K562 (cell line): ENCODE data around the gene CYP2W1. TPM values are rescaled to one million over a fixed set of nuclear protein-coding genes. Genes with fewer than 3 reads are reported as not detected.

Experiments used
- ATAC-seq: fragments of 200-7000 bp; cut with Tn5 transposase; 3 replicates; pipeline ENCODE4 v1.9.1; 2020; ENCODE audit warnings: moderate library complexity
- BruUV-seq: library from RNA; stranded (reverse); fragments of 400-500 nt; replicated peaks from 2 replicates; lab custom pipeline; 2021; lab: Mats Ljungman, UMichigan
- CTCF ChIA-PET: fragments of 300-600 bp; formaldehyde crosslinking; extraction: SDS; loops from one replicate; lab custom pipeline; 2021; ENCODE audit warnings: low intra/inter-chr PET ratio; lab: Yijun Ruan, JAX
- POLR2A ChIA-PET: fragments of 300-600, 350-650 bp; sonication (Branson Sonifier 250); formaldehyde crosslinking; extraction: SDS; loops from one replicate; lab custom pipeline; 2021; ENCODE audit warnings: antibody characterized with exemption, inconsistent platforms; lab: Yijun Ruan, JAX
- DNase-seq, 4 experiments: peaks; one replicate each; pipeline versions ENCODE4 v3.0.0 to v3.0.0-alpha.2; 2011 to 2018; ENCODE audit warnings: low spot score in 3 of 4, mixed read lengths in 3 of 4; ENCODE audit errors: extremely low read depth in 1 of 4
- FAIRE-seq: peaks from 2 replicates; lab custom pipeline; 2011; peaks lifted over from hg19 to GRCh38; lab: Jason Lieb, UNC
- H2AFZ ChIP-seq: 2 replicates; pipeline ENCODE4 v1.6.0; 2011; ENCODE audit warnings: low read depth, low read length, control low read depth, inconsistent platforms
- H3K27ac ChIP-seq: fragments of 200-600 bp; 3 replicates; pipeline ENCODE4 v1.8.0; 2011; ENCODE audit warnings: low read depth, mild to moderate bottlenecking, control low read depth, inconsistent platforms, low read length, moderate library complexity, mixed read lengths; ENCODE audit errors: extremely low read depth
- H3K27me3 ChIP-seq, 2 experiments: fragments of 300-600 bp in 1 of 2; 2 replicates in 1 of 2; 3 replicates in 1 of 2; pipeline versions ENCODE4 v1.6.0 to v1.8.0; 2011; ENCODE audit warnings: inconsistent platforms in 2 of 2, low read length in 2 of 2, mild to moderate bottlenecking in 1 of 2, mixed read lengths in 1 of 2, moderate library complexity in 1 of 2; ENCODE audit not compliant: control insufficient read depth in 2 of 2, insufficient read depth in 2 of 2
- H3K36me3 ChIP-seq: fragments of 300-600 bp; 3 replicates; pipeline ENCODE4 v1.8.0; 2011; ENCODE audit warnings: mild to moderate bottlenecking, low read length, inconsistent platforms; ENCODE audit not compliant: control insufficient read depth, insufficient read depth
- H3K4me1 ChIP-seq, 2 experiments: fragments of 200-600 bp in 1 of 2; replicated peaks in 1 of 2; 2 replicates in 1 of 2; 3 replicates in 1 of 2; pipeline versions ENCODE4 v1.5.1 to v1.8.0; 2011; ENCODE audit warnings: inconsistent platforms in 2 of 2, low read length in 2 of 2, mild to moderate bottlenecking in 1 of 2, mixed read lengths in 1 of 2, moderate library complexity in 1 of 2; ENCODE audit not compliant: control insufficient read depth in 2 of 2, insufficient read depth in 2 of 2
- H3K4me2 ChIP-seq: 2 replicates; pipeline ENCODE4 v1.6.1; 2011; ENCODE audit warnings: low read length, control low read depth, inconsistent platforms, mixed read lengths; ENCODE audit not compliant: insufficient read depth
- H3K4me3 ChIP-seq: fragments of 200-600 bp; sonication (generic), shearing (Covaris generic); 2 replicates; pipeline ENCODE4 v1.5.1; 2016; ENCODE audit warnings: control low read depth, inconsistent platforms
- H3K79me2 ChIP-seq: fragments of 200-600 bp; 3 replicates; pipeline ENCODE4 v1.8.0; 2011; ENCODE audit warnings: low read length, inconsistent platforms; ENCODE audit not compliant: control insufficient read depth, insufficient read depth
- H3K9ac ChIP-seq, 2 experiments: 2 replicates each; pipeline versions ENCODE4 v1.6.0 to v1.6.1; 2011; ENCODE audit warnings: low read depth in 2 of 2, low read length in 2 of 2, control low read depth in 1 of 2, inconsistent platforms in 1 of 2, mild to moderate bottlenecking in 1 of 2, mixed read lengths in 1 of 2; ENCODE audit not compliant: insufficient read depth in 1 of 2
- H3K9me1 ChIP-seq: one replicate; pipeline ENCODE4 v1.6.0; 2011; ENCODE audit warnings: inconsistent platforms, mild to moderate bottlenecking, low read length, moderate library complexity; ENCODE audit not compliant: control insufficient read depth, insufficient read depth
- H3K9me3 ChIP-seq: replicated peaks from 2 replicates; pipeline ENCODE4 v1.5.1; 2011; ENCODE audit warnings: low read depth, low read length, inconsistent platforms; ENCODE audit not compliant: control insufficient read depth, insufficient read depth
- H4K20me1 ChIP-seq: replicated peaks from 2 replicates; pipeline ENCODE4 v1.6.1; 2011; ENCODE audit warnings: low read length, inconsistent platforms, mixed read lengths; ENCODE audit not compliant: control insufficient read depth, insufficient read depth
- ARID1B ChIP-seq: fragments of 450-650 bp; IDR thresholded peaks from 2 replicates; pipeline ENCODE4 v1.6.1; 2016; ENCODE audit warnings: antibody characterized with exemption, mild to moderate bottlenecking, inconsistent platforms
- ATF7 ChIP-seq: fragments of 450-650 bp; IDR thresholded peaks from 2 replicates; pipeline ENCODE4 v1.7.1; 2014; ENCODE audit warnings: mild to moderate bottlenecking, moderate library complexity
- BHLHE40 ChIP-seq: IDR thresholded peaks from 2 replicates; pipeline ENCODE4 v1.6.1; 2011; ENCODE audit warnings: low read length, improper control_type of control experiment
- CREM ChIP-seq: IDR thresholded peaks from 2 replicates; pipeline ENCODE4 v1.6.1; 2014; ENCODE audit warnings: antibody characterized with exemption, low read depth
- FOSL1 ChIP-seq: fragments of 200-800 bp; sonication (Bioruptor generic); conservative IDR thresholded peaks from 2 replicates; pipeline ENCODE4 v1.6.1; 2016; ENCODE audit warnings: missing genetic modification characterization, missing compliant biosample characterization
- L3MBTL2 ChIP-seq: fragments of 450-650 bp; IDR thresholded peaks from 2 replicates; pipeline ENCODE4 v1.6.1; 2016; ENCODE audit warnings: mild to moderate bottlenecking, moderate library complexity
- MYC ChIP-seq, 2 experiments: fragments of 250-450 bp in 1 of 2; sonication (Bioruptor Pico) in 1 of 2; IDR thresholded peaks; 2 replicates each; pipeline versions ENCODE4 v1.5.1 to v1.6.1; 2012 to 2021; ENCODE audit warnings: low read depth in 2 of 2, borderline replicate concordance in 1 of 2, improper control_type of control experiment in 1 of 2, low read length in 1 of 2, mild to moderate bottlenecking in 1 of 2, moderate library complexity in 1 of 2
- NBN ChIP-seq: fragments of 450-650 bp; IDR thresholded peaks from 2 replicates; pipeline ENCODE4 v1.6.1; 2016; ENCODE audit warnings: low read depth, mild to moderate bottlenecking
- RNF2 ChIP-seq: sonication (generic); IDR thresholded peaks from 2 replicates; pipeline ENCODE4 v1.6.1; 2016
- SIN3A ChIP-seq, 2 experiments: fragments of 150-350 bp in 1 of 2; IDR thresholded peaks; 2 replicates each; pipeline ENCODE4 v1.6.1; 2011 to 2016; ENCODE audit warnings: borderline replicate concordance in 2 of 2, low read depth in 2 of 2, low read length in 2 of 2, mild to moderate bottlenecking in 2 of 2, moderate library complexity in 2 of 2; ENCODE audit not compliant: control insufficient read depth in 1 of 2
- WGBS: fragments of 100-300 bp; shearing (Covaris generic); methylation state at CpG from one replicate; pipeline ENCODE4 v1.1.6; 2016; ENCODE audit warnings: low coverage, mixed read lengths; ENCODE audit not compliant: insufficient coverage; ENCODE audit errors: missing lambda C conversion rate; 5-methylcytosine and 5-hydroxymethylcytosine counted together
- in situ Hi-C: fragments of 300-500 bp; cut with MboI; formaldehyde crosslinking; loops from 4 replicates; pipeline ENCODE4 v1.15.0; 2018; ENCODE audit warnings: inconsistent platforms, mixed read lengths
- intact Hi-C: fragments of 100-400 bp; cut with micrococcal nuclease; formaldehyde crosslinking; loops from 2 replicates; pipeline ENCODE4 v1.14.2; 2022
- polyA plus RNA-seq, 8 experiments: library from polyadenylated mRNA; depleted of rRNA in 4 of 8; stranded (reverse) in 5 of 8; unstranded in 3 of 8; fragments of >200 nt; fragmentation: Nextera tagmentation in 2 of 8; fragmentation: Illumina TruSeq in 1 of 8; extraction: Ambion mirVana in 2 of 8; extraction: Trizol in 1 of 8; gene quantifications; 2 replicates each; pipeline versions ENCODE4 v1.2.1 to v1.2.3, GENCODE V29; 2011 to 2014; ENCODE audit warnings: inconsistent platforms in 1 of 8, missing spikeins in 1 of 8
- total RNA-seq, 7 experiments: library from RNA; depleted of rRNA in 6 of 7; stranded (reverse); fragments of >200 nt in 6 of 7; fragmentation: Illumina TruSeq in 2 of 7; extraction: Trizol in 2 of 7; gene quantifications; 2 replicates each; pipeline versions ENCODE4 v1.2.1 to v1.2.3, GENCODE V29; 2011 to 2021; ENCODE audit warnings: low replicate concordance in 1 of 7
- TF ChIP-seq, protein P1 (sequence below), 2 experiments: IDR thresholded peaks; 2 replicates each; pipeline ENCODE4 v1.6.1; 2011; ENCODE audit warnings: borderline replicate concordance in 1 of 2, control low read depth in 1 of 2, low read depth in 1 of 2, low read length in 1 of 2, mild to moderate bottlenecking in 1 of 2, mixed read lengths in 1 of 2, moderate library complexity in 1 of 2; ENCODE audit not compliant: insufficient read depth in 1 of 2, insufficient read length in 1 of 2, poor library complexity in 1 of 2, severe bottlenecking in 1 of 2; ENCODE audit errors: extremely low read depth in 1 of 2
- TF ChIP-seq, protein P2 (sequence below): fragments of 200-800 bp; sonication (Bioruptor generic); IDR thresholded peaks from 2 replicates; pipeline ENCODE4 v1.6.1; 2017; ENCODE audit warnings: missing genetic modification characterization, missing compliant biosample characterization
- TF ChIP-seq, protein P3 (sequence below): fragments of 250-450 bp; sonication (Bioruptor Pico); IDR thresholded peaks from 2 replicates; pipeline ENCODE4 v1.9.0; 2021; ENCODE audit warnings: mild to moderate bottlenecking, inconsistent platforms

Gene CYP2W1
- total and polyA plus RNA-seq, 9 of the 15 experiments (the other 6 are each of a cell fraction or from before 2014, with no cell fraction given): not detected

DNA sequence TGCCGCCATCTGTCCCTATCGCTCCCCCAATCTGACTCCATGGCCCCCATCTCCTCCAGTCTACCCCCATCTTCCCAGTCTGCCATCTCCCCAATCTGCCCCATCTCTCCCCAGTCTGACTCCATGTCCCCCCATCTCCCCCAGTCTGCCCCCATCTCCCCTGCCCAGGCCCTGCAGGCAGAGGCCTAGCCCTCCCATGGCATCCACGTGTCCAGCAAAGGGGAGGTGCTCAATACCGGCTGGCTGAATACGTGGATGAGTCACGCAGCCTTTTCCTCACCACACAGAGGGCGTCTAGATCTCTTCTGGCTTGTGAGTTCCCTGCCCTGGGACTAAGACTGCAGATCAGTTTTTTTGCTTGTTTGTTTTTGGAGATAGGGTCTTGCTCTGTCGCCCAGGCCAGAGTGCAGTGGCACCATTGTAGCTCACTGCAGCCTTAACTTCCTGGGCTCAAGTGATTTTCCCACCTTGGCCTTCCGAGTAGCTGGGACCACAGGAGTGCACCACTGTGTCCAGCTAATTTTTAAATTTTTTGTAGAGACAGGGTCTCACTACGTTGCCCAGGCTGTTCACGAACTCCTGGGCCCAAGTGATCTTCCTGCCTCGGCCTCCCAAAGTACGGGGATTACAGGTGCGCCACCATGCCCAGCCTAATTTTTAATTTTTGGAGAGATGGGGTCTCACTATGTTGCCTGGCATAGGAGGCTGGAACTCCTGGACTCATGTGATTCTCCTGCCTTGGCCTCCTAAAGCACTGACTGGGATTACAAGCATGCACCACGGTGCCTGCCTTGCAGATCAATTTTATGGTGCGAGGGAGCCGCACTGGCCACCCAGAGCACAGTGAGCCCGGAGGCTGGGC is 46.0 kb downstream of the CYP2W1 start:
- FAIRE-seq (peak; percentile 100), ATAC-seq (peak; percentile 87), DNase-seq (peak; percentile 83 to 93 (median 88))
- CTCF ChIA-PET: no interaction called here
- intact Hi-C loops (no loop called here), in situ Hi-C loops (loop anchor here (5.0 kb wide), 1 partner anchor 37 kb away; no protein-coding TSS in a partner anchor)
- peak overlapping the region; percentile 72 for H3K4me3 ChIP-seq
- H2AFZ ChIP-seq: peak overlapping the region; percentile 48
- H3K27ac ChIP-seq: peak overlapping the region; percentile 88
- TSS peak; percentile 69 for BruUV-seq
- WGBS: 43% methylated on average over 16 of the region's 18 CpGs
- H3K9me3 ChIP-seq: no peaks in the 10 kb centered on the region
- peaks cover 13 to 77% of the 10 kb centered on the region in 2 experiments for H3K4me1 ChIP-seq
- H4K20me1 ChIP-seq: peaks cover 8% of the 10 kb centered on the region; the same call in 1 of the 2 replicates
- H3K9ac ChIP-seq: peak overlapping the region; percentile 70 to 80; a peak in 3 of 4 replicates
- no peaks in the 10 kb centered on the region for H3K27me3 ChIP-seq
- peaks cover 23% of the 10 kb centered on the region; the same call in 2 of the 3 replicates for H3K36me3 ChIP-seq
- POLR2A ChIA-PET: interaction anchor here (0.6 to 1.1 kb wide), 3 partner anchors 11 to 30 kb away, joined by 3 to 4 read pairs (median 3); no protein-coding TSS in a partner anchor
- H3K9me1 ChIP-seq: no peaks in the 10 kb centered on the region
- H3K4me2 ChIP-seq: peak overlapping the region; percentile 57
- H3K79me2 ChIP-seq: peaks cover 53% of the 10 kb centered on the region
- TF ChIP-seq ATF7: no peak; the same call in 1 of the 2 replicates
- peak; percentile 64; the same call in 1 of the 2 replicates for TF ChIP-seq L3MBTL2
- TF ChIP-seq NBN: 0 out of 2 replicates have a peak, but pooled peaks have one; percentile 43
- peak; percentile 77 for TF ChIP-seq BHLHE40
- peak; percentile 73; the same call in 1 of the 2 replicates for TF ChIP-seq CREM
- TF ChIP-seq MYC (IDR thresholded peaks at IDR 0.05; ENCODE audit: low read depth, low read length): peak; percentile 96
- TF ChIP-seq MYC (CRISPR knock-in tag; IDR thresholded peaks at IDR 0.05; ENCODE audit: borderline replicate concordance, low read depth): no peak
- TF ChIP-seq RNF2: 0 out of 2 replicates have a peak, but pooled peaks have one; percentile 17
- TF ChIP-seq SIN3A (IDR thresholded peaks at IDR 0.05; ENCODE audit: borderline replicate concordance in 2 of 2, control insufficient read depth in 1 of 2, low read depth in 2 of 2, low read length in 2 of 2): peak in 1 of 2 experiments; percentile 12; a peak in 1 of 4 replicates
- TF ChIP-seq, protein P1, sequence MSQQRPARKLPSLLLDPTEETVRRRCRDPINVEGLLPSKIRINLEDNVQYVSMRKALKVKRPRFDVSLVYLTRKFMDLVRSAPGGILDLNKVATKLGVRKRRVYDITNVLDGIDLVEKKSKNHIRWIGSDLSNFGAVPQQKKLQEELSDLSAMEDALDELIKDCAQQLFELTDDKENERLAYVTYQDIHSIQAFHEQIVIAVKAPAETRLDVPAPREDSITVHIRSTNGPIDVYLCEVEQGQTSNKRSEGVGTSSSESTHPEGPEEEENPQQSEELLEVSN (IDR thresholded peaks at IDR 0.05; ENCODE audit: borderline replicate concordance in 1 of 2, extremely low read depth in 1 of 2, insufficient read depth in 1 of 2, insufficient read length in 1 of 2, low read depth in 1 of 2, low read length in 1 of 2, poor library complexity in 1 of 2, severe bottlenecking in 1 of 2): peak in 1 of 2 experiments; percentile 73
- TF ChIP-seq FOSL1: peak; percentile 95
- TF ChIP-seq ARID1B: peak; percentile 67; the same call in 1 of the 2 replicates
- TF ChIP-seq, protein P2, sequence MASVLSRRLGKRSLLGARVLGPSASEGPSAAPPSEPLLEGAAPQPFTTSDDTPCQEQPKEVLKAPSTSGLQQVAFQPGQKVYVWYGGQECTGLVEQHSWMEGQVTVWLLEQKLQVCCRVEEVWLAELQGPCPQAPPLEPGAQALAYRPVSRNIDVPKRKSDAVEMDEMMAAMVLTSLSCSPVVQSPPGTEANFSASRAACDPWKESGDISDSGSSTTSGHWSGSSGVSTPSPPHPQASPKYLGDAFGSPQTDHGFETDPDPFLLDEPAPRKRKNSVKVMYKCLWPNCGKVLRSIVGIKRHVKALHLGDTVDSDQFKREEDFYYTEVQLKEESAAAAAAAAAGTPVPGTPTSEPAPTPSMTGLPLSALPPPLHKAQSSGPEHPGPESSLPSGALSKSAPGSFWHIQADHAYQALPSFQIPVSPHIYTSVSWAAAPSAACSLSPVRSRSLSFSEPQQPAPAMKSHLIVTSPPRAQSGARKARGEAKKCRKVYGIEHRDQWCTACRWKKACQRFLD (CRISPR knock-in tag): peak; percentile 64; the same call in 1 of the 2 replicates
- TF ChIP-seq, protein P3, sequence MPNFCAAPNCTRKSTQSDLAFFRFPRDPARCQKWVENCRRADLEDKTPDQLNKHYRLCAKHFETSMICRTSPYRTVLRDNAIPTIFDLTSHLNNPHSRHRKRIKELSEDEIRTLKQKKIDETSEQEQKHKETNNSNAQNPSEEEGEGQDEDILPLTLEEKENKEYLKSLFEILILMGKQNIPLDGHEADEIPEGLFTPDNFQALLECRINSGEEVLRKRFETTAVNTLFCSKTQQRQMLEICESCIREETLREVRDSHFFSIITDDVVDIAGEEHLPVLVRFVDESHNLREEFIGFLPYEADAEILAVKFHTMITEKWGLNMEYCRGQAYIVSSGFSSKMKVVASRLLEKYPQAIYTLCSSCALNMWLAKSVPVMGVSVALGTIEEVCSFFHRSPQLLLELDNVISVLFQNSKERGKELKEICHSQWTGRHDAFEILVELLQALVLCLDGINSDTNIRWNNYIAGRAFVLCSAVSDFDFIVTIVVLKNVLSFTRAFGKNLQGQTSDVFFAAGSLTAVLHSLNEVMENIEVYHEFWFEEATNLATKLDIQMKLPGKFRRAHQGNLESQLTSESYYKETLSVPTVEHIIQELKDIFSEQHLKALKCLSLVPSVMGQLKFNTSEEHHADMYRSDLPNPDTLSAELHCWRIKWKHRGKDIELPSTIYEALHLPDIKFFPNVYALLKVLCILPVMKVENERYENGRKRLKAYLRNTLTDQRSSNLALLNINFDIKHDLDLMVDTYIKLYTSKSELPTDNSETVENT (CRISPR knock-in tag): 0 out of 2 replicates have a peak, but pooled peaks have one; percentile 36
